Astrocyte of the spinal cord (primary cell): Measurements from ENCODE around the gene RBM47.
A peak's percentile ranks its signal among the peaks of the same experiment; 100 is the strongest.
"Not testable (repeated sequence)": the region's sequence is repeated elsewhere in the genome, so short reads cannot be mapped to it uniquely, and the experiment has no call there.

Source experiments
- DNase-seq: peaks from one replicate; pipeline ENCODE4 v3.0.0; 2011; ENCODE audit warnings: low read depth, low spot score
- H3K4me3 ChIP-seq: 2 replicates; pipeline ENCODE4 v1.5.1; 2011; ENCODE audit warnings: low read depth, mild to moderate bottlenecking, low read length, moderate library complexity
- CTCF ChIP-seq: IDR thresholded peaks from 2 replicates; pipeline ENCODE4 v1.5.1; 2012; ENCODE audit warnings: low read depth, mild to moderate bottlenecking, low read length, inconsistent platforms
- in situ Hi-C: cut with HindIII; loops from 2 replicates; pipeline ENCODE4 v1.10.0; 2017; ENCODE audit warnings: low sequenced_read_pairs

RBM47 gene

GRCh38 chr4:40570348-40571077 lies 59.2 kb downstream of the RBM47 start:
- no peak for TF ChIP-seq CTCF
- in situ Hi-C loops: no loop called here
- DNase-seq: peak; percentile 33
- no peak overlapping the region for H3K4me3 ChIP-seq

GRCh38 chr4:40564815-40565483 lies 64.7 kb downstream of the RBM47 start:
- no peak overlapping the region for H3K4me3 ChIP-seq
- no peak for DNase-seq
- TF ChIP-seq CTCF: no peak
- in situ Hi-C loops: no loop called here

GRCh38 chr4:40564004-40564403 lies 65.7 kb downstream of the RBM47 start:
- H3K4me3 ChIP-seq: no peak overlapping the region
- no peak for TF ChIP-seq CTCF
- in situ Hi-C loops: no loop called here
- peak; percentile 13 for DNase-seq

- H3K4me3 ChIP-seq: no peak overlapping the region
- in situ Hi-C loops: no loop called here
- no peak for DNase-seq
- TF ChIP-seq CTCF: no peak
Observed at GRCh38 chr4:40563401-40563800, 66.3 kb downstream of the RBM47 start.

- TF ChIP-seq CTCF: no peak
- in situ Hi-C loops: no loop called here
- no peak overlapping the region for H3K4me3 ChIP-seq
- no peak for DNase-seq
Observed at GRCh38 chr4:40562681-40563080, 67.0 kb downstream of the RBM47 start.

- DNase-seq: no peak
- no peak overlapping the region for H3K4me3 ChIP-seq
- in situ Hi-C loops: no loop called here
- TF ChIP-seq CTCF: no peak
Observed at GRCh38 chr4:40562208-40562607, 67.5 kb downstream of the RBM47 start.

- in situ Hi-C loops, H3K4me3 ChIP-seq, DNase-seq: not testable (repeated sequence)
Observed at GRCh38 chr4:40561543-40562177, 68.0 kb downstream of the RBM47 start.
